CD4-positive, alpha-beta T cell treated with Interleukin-2 at 100 ng/mL for 4 hours (primary cell): ENCODE measurements around the gene XRRA1.

Experiments
- DNase-seq: peaks from one replicate; pipeline ENCODE4 v3.0.0-alpha.2; 2020; ENCODE audit warnings: low spot score

The XRRA1 gene

GRCh38 chr11:74951226-74951625 is 2.3 kb upstream of the XRRA1 start:
- DNase-seq = no peak

DNA sequence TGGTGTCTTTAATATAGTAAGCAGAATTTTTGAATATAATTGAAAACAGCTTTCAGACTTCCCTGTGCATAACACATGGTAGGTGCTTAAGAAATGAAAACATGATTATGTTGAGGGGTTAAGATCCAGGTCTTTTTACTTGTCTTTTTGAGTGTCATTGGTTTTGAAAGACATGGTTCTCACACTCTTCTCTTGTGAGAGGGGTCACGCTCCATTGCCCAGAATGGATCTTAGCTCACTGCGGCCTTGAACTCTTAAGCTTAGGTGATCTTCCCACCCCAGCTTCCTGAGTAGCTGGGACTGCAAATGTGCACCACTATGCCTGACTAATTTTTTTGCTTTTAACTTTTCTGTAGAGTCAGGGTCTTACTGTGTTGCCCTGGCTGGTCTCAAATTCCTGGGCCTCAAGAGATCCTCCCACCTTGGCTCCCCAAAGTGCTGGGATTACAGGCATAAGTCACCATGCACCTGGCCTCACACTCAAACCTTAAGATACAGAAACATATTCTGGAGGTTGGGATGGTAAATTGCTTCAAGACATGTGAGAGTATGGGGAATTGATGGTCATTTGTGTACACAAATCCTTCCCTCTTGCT is 1.6 kb upstream of the XRRA1 start:
- no peak for DNase-seq

GRCh38 chr11:74949753-74950137 is 854 bp upstream of the XRRA1 start:
- no peak for DNase-seq

GRCh38 chr11:74948546-74948897 is 369 bp downstream of the XRRA1 start:
- no peak for DNase-seq

DNA sequence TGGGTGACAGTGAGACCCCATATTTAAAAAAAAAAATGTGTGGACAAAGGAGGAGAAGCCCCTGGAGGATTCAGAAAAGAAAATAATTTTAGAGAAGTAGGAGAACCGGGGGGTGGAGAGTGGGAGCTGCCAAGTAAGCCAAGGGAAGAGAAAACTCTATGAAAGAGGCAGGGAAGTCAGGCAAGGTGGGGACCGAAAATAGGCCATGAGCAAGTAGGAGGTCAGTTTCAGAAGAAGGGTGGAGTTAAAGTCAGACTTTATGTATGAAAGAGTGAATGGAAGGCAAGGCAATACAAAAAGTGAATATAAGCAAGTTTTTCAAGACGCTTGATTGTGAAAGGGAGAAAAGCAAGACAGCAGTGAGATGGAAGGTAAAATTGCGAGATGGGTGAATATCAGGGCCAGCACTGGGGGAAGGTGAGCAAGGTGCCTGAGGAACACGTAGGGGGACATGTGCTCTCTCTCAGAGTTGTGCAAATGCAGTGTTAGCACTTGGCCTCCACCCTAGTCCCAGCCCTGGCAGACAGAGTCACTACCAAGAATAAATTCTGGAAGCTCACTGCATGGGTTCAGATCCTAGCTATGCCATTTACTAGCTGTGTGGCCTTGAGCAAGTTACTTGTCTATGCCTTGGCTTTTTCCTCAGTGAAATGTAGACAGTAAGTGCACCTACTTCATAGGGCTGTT is 6.7 kb downstream of the XRRA1 start:
- no peak for DNase-seq

DNA sequence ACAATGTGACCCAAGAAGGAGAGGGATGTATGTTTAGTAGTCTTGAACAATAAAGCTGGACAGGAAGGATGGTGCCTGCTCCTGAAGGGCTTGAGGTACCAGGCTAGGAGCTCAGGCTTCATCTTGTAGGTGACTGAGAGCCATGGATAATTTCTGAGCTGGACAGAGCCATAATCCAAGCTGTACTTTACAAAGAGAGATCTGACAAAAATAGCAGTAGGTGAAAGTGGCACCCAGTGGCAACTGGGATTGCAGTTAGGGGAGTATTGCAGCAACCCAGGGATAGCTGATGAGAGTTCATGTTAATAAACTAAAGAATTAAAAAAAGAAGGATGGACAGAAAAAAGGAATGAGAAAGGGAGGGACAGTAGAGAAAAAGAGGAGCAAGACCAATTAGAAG is 7.4 kb downstream of the XRRA1 start:
- no peak for DNase-seq

DNA sequence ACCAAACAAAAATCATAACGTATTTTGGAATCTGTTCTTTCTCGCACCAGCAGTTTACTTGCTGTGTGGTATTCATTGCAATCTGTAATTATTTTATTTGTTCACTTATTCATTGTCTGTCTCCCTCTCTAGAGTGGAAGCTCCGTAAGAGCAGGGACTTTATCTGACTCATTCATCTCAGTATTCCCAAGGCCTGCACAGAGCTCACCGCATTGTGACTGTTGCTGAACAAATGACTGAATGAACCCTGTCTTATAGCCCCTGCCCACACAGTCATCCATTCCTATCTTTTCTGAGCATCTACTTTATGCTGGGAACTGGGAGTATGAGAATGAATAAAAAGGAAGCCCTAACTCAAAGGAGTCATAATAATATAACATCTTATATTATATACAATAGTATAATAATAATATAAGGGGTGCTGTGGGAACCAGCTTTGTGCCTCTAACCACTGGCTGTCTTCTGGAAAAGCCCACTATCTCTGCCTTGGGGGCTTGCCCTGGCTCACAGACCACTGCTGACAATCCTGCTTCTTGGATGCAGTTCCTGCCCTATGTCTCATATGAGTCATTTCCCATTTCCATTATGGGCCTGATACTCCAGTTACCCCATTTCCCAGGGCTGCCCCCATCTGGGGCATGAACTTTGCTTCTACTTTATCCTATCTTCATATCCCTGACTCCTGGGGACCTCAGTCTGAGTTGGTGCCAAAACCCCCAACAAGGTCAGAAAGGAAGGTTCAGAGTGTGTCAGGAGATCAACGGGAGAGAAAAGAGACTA is 11.0 kb downstream of the XRRA1 start:
- DNase-seq = no peak

DNA sequence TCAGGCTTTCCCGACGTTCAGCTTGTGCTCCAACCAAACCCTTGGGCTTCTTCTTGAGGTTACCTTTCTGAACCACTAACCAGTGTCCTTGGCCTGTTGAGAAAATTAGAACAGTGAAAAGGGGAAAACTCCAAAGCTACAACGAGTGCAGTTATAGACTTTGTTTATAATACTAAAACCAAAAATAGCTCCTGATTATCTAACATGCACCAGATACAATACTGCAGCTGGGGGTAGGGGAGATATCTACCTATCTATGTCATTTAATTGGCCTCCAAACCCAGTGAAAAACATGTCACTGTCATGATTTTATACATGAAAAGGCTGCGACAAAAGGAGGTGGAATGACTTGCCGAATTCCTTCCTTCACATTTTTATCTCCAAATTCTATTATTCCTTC is 11.9 kb downstream of the XRRA1 start:
- no peak for DNase-seq

GRCh38 chr11:74936087-74936486 is 12.8 kb downstream of the XRRA1 start:
- no peak for DNase-seq

- DNase-seq = no peak
These were observed 13.6 kb downstream of the XRRA1 start for GRCh38 chr11:74935285-74935684.

GRCh38 chr11:74933765-74934164 is 15.1 kb downstream of the XRRA1 start:
- DNase-seq = no peak

GRCh38 chr11:74932797-74933196 is 16.1 kb downstream of the XRRA1 start:
- peak; percentile 2 for DNase-seq

DNA sequence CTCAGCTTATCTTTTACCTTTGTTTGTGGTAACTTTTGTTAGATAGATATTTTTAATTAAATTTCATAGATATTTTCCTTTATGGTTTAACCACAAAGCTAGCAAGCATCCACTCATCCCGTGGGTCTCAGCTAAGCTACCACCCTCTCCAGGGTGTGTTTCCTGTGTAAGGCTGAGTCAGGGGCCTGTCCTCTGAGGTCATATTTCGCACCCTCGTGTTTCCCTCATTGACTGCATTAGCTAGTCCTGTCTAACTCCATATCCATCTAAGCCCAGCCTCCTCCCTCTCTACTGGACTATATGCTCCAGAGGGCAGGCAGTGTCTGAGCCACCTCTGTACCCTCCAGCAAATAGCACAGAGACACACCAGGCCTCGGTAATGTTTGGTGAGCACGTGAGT is 16.7 kb downstream of the XRRA1 start:
- no peak for DNase-seq

- peak; percentile 79 for DNase-seq
These were observed 19.2 kb downstream of the XRRA1 start for GRCh38 chr11:74929431-74930363.

DNA sequence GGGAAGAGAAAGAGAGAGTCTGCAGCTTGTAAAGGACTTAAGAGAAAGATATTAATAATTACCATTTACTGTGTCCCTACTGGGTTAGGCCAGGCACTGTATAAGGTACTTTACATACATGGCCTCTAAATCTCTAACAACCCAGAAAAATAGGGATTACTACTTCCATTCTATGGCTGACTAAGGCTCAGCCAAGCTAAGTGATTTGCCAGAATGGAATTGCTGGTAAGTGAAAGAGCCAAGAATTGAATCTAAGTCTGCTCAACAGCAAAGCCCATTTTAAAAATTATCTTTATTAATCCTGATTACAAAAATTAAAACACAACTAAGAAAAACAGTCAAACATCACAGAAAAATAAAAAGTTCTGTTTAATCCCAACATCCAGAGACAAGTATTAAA is 21.4 kb downstream of the XRRA1 start:
- no peak for DNase-seq

- no peak for DNase-seq
These were observed 22.4 kb downstream of the XRRA1 start for GRCh38 chr11:74926304-74927030.

GRCh38 chr11:74925281-74925680 is 23.6 kb downstream of the XRRA1 start:
- DNase-seq = no peak

DNA sequence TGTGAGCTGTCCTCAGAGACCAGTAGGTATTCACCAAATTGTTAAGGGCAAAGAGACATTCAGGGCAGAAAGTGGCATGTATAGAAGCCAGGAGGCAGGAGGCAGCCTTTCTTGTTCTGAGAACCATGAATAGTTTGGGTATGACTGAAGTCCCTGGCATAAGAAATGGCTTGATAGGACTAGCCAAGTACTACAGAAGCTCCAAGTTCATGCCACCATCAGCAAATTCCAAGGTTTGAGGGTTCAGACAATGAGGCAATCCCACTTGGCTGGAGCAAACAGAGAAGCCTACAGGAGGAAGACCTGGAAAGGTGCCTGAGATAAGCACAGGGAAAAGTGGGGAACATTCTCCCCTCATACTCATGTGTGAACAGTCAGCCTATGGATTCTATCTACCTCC is 25.8 kb downstream of the XRRA1 start:
- DNase-seq = no peak

- no peak for DNase-seq
These were observed 39.1 kb downstream of the XRRA1 start for GRCh38 chr11:74909812-74910211.

DNA sequence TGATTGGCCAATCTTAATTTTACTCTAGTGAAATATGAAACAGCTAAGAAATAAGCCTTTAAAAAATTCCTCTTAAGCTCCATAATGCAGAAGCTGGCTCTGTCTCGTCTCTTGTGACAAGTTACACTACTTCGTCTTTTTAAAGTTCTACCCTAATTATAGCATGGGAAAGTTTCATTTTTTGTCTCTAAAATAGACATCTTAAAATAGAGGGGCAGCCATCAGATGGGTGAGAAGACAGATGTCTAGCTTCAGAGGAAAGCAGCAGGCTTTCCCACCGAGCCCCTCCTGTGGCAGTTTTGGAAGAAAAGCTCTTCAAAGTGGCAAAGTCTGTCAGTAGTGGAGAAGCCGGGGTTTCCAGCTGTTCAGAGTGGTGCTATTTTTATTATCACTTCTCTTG is 39.5 kb downstream of the XRRA1 start:
- no peak for DNase-seq

DNA sequence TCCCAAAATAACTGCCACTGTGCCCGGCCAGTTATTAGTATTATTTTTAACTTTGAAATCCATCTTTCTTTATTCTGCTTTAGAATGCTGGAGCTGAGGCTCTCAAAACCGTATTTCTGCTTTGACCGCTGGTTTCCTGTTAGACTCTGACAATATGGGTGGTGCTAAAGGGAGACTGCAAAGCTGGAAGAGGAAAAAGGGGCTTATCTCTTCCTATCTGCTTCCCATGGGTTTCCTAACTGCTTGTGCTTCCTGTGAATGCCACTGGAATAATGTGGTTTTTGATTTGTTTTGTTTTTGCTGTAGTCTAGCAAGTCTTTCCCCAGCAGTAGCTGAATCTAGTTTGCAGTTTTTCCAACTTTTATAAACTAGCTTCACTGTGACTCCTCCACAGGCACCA is 43.6 kb downstream of the XRRA1 start:
- no peak for DNase-seq

DNA sequence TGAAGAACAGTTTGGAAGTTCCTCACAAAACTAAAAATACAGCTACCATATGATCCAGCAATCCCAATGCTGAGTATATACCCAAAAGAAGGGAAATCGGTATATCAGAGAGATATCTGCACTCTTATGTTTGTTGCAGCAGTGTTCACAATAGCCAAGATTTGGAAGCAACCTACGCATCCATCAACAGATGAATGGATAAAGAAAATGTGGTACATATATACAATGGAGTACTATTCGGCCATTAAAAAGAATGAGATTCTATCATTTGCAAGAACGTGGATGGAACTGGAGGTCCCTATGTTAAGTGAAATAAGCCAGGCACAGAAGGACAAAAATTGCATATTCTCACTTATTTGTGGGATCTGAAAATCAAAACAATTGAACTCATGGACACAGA is 46.5 kb downstream of the XRRA1 start:
- DNase-seq = no peak
